Spleen (tissue), 7 donors: Measurements from ENCODE around the gene SH3RF1.

Experiments
- CTCF ChIP-seq, 11 experiments: fragments of 200-600 bp in 7 of 11; fragments of 450-650 bp in 4 of 11; sonication (generic) in 4 of 11; IDR thresholded peaks in 8 of 11; conservative IDR thresholded peaks in 3 of 11; 1 replicate in 7 of 11; 2 replicates in 4 of 11; pipeline versions ENCODE4 v1.4.0 to v1.8.0; 2016 to 2021; ENCODE audit warnings: antibody characterized with exemption in 11 of 11, inconsistent platforms in 4 of 11, mild to moderate bottlenecking in 1 of 11
- POLR2A ChIP-seq, 3 donors: fragments of 450-650 bp; IDR thresholded peaks; one replicate each; pipeline ENCODE4 v1.5.1; 2017; ENCODE audit warnings: antibody characterized with exemption in 3 of 3, mild to moderate bottlenecking in 1 of 3
- POLR2AphosphoS5 ChIP-seq, 3 donors: sonication (generic); formaldehyde crosslinking; IDR thresholded peaks; one replicate each; pipeline ENCODE4 v1.5.1; 2017; ENCODE audit warnings: antibody characterized with exemption in 3 of 3
- donor health status: DM: no; HTN: no; CAD: no; lungs with moderate emphysema.
- donor health status: DM: no; HTN: no; CAD: no.
- donor health status: DM: no; HTN: no; CAD: no.

- TF ChIP-seq CTCF (IDR thresholded peaks at IDR 0.05 in 8 of 11, conservative IDR thresholded peaks at IDR 0.05 in 3 of 11) (no peak), POLR2AphosphoS5 (IDR thresholded peaks at IDR 0.05) (no peak), POLR2A (IDR thresholded peaks at IDR 0.05) (no peak)
These were observed 51.3 kb downstream of the SH3RF1 start for GRCh38 chr4:169219440-169219839.
